Measurements from ENCODE around the gene YIF1B. TPM values are rescaled to one million over a fixed set of nuclear protein-coding genes. Genes with fewer than 3 reads are reported as not detected.

YIF1B gene
- total and polyA plus RNA-seq, 8 donors = 6.9 to 32.3 (median 14.3) TPM

DNA sequence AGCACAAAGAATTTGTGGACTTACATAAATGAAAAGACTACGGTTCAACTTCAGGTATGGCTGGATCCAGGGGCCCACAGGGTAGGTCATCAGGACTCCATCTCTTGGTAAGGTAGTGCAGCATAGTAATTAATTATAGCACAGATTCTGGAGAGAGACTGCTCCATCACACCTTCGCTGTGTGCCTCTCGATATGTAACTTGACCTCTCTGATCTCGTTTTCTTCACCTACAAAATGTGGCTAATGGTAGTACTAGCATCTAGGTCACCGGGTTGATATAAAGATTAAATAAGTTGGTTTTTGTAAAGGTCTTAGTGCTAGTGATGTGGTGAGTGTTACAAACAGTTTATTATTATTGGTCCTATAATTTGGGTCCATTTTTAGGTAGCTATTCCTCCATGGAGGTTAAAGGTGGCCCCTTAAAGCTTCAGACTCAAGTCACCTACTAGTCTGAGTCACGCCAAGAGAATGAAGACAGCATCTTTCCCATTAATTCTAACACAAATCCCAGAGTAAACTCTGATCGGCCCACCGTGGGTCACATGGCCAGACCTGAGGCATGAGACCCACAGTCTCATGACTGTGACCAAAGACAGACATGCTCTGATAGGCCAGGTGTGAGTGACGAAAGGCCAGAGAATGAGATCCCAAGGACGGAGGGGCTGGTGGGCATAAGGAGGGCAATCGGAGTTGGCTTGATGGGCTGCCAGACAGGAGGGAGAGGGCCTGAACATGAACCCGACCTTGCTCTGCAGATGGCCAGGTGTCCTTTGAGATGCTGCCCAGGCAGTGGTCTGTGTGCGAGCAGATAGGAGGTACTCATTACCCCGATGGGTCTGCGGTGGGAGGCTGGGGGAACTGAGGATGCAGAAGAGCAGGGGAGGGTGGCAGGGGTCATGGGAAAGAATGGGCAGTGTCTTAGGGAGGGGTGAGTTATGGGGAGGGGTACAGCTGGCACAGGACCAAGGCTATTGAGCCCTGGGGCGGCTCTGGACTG, 40.3 kb upstream of the YIF1B start:
- intact Hi-C loops (cut with DNase I) = no loop called here
- H3K27me3 ChIP-seq = peaks cover 0 to 12% (median 0%) of the 10 kb centered on the region in 4 donors
- TF ChIP-seq, protein P1, sequence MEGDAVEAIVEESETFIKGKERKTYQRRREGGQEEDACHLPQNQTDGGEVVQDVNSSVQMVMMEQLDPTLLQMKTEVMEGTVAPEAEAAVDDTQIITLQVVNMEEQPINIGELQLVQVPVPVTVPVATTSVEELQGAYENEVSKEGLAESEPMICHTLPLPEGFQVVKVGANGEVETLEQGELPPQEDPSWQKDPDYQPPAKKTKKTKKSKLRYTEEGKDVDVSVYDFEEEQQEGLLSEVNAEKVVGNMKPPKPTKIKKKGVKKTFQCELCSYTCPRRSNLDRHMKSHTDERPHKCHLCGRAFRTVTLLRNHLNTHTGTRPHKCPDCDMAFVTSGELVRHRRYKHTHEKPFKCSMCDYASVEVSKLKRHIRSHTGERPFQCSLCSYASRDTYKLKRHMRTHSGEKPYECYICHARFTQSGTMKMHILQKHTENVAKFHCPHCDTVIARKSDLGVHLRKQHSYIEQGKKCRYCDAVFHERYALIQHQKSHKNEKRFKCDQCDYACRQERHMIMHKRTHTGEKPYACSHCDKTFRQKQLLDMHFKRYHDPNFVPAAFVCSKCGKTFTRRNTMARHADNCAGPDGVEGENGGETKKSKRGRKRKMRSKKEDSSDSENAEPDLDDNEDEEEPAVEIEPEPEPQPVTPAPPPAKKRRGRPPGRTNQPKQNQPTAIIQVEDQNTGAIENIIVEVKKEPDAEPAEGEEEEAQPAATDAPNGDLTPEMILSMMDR (IDR thresholded peaks at IDR 0.05) = no peak

DNA sequence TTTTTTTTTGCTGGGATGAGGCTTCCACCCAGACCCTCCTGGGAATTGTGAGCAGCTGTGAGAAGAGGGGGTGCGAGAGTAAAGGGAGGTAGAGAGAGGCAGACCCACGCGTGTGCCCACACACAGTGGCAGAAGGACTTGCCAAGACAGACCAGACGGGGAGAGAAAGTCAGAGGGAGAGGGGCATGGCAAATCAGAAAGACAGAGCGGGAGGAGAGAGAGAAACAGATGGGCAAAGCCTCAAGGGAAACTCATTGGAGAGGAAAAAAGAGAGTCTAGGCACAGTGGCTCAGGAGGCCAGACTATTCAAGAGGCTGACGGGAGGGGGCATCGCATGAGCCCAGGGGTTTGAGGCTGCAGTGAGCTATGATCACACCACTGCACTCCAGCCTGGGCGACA, 36.9 kb upstream of the YIF1B start:
- WGBS, 2 donors = 65 to 67% methylated on average over 8 of the region's 8 CpGs
- TF ChIP-seq, protein P1 (IDR thresholded peaks at IDR 0.05) = no peak
- H3K4me3 ChIP-seq = no peak overlapping the region
- H3K27me3 ChIP-seq = no peaks in the 10 kb centered on the region
- intact Hi-C loops (cut with DNase I) = no loop called here
- H3K4me1 ChIP-seq = no peaks in the 10 kb centered on the region
- no peaks in the 10 kb centered on the region for H3K36me3 ChIP-seq
- H3K9me3 ChIP-seq = no peaks in the 10 kb centered on the region
- FAIRE-seq (no peak), DNase-seq (no peak), ATAC-seq (no peak)
- H3K27ac ChIP-seq = no peak overlapping the region

More for the DNA sequence above, 40.3 kb upstream of the YIF1B start:
- no peak for ATAC-seq
- Histone ChIP-seq H3K27ac (no peak overlapping the region), H3K4me3 (no peak overlapping the region), H3K9me3 (no peaks in the 10 kb centered on the region), H3K36me3 (no peaks in the 10 kb centered on the region), H3K4me1 (no peaks in the 10 kb centered on the region)
- DNase-seq = no peak
- FAIRE-seq = no peak
- WGBS, 2 donors = 52 to 54% methylated on average over 16 of the region's 16 CpGs

DNA sequence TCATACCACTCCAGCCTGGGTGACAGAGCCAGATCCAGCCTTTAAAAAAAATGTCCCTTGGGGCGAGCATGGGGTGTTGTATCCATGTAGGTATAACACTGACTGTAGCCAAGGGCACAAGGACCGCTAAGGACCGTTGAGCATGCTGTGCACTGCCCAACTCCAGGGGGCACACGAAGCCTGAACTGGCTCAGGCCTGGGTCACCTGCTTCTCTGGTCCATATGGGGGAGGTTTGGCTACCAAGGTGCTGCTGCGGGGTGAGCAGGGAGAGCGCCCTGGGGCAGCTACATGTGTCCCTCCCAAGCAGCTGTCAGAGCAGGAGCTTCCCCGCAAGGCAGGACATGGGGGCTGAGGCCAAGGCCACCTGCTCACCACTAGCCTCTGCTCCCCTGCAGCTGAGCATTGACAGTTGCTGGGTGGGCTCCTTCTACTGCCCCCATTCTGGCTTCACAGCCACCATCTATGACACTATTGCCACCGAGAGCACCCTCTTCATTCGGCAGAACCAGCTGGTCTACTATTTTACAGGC, 36.2 kb upstream of the YIF1B start:
- WGBS, 2 donors = 52 to 65% methylated on average over 9 of the region's 9 CpGs
- Histone ChIP-seq H3K36me3 (no peaks in the 10 kb centered on the region), H3K4me1 (no peaks in the 10 kb centered on the region), H3K4me3 (no peak overlapping the region), H3K27ac (no peak overlapping the region), H3K27me3 (no peaks in the 10 kb centered on the region), H3K9me3 (no peaks in the 10 kb centered on the region)
- TF ChIP-seq, protein P1 (IDR thresholded peaks at IDR 0.05) = no peak
- intact Hi-C loops (cut with DNase I) = no loop called here
- no peak for DNase-seq
- peak in 1 of 4 donors; percentile 9 for ATAC-seq
- FAIRE-seq = no peak

DNA sequence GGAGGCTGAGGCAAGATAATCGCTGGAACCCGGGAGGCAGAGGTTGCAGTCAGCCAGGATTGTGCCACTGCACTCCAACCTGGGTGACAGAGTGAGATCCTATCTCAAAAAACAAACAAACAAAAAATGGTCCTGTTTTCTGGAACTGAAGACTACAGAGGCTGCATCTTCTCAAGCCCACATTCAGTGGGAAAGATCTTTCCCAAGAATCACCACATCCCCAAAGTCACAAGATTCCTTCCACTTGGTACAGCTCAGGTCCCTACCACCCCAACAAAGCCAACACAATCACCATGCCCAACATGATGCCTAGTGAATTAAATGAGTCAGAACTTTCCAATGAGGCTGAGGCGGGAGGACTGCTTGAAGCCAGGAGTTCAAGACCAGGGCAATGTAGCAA, 35.1 kb upstream of the YIF1B start:
- no peak for ATAC-seq
- no peaks in the 10 kb centered on the region for H3K4me1 ChIP-seq
- H3K27ac ChIP-seq = no peak overlapping the region
- no peaks in the 10 kb centered on the region for H3K27me3 ChIP-seq
- intact Hi-C loops (cut with DNase I) = no loop called here
- no peak overlapping the region for H3K4me3 ChIP-seq
- TF ChIP-seq, protein P1 (IDR thresholded peaks at IDR 0.05) = no peak
- WGBS, 2 donors = 65 to 78% methylated on average over 3 of the region's 3 CpGs
- no peaks in the 10 kb centered on the region for H3K36me3 ChIP-seq
- no peak for DNase-seq
- no peaks in the 10 kb centered on the region for H3K9me3 ChIP-seq
- no peak for FAIRE-seq

DNA sequence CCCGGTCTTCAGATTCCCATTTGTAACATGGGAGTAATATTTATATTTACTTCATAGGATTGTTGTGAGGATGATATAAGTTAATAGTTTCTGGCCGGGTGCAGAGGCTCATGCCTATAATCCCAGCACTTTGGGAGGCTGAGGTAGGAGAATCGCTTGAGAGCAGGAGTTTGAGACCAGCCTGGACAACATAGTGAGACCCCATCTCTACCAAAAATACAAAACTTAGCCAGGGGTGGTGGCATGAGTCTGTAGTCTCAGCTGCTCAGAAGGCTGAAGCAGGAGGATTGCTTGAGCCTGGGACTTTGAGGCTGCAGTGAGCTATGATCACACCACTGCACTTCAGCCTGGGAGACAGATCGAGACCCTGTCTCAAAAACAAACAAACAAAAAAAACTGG, 31.1 kb upstream of the YIF1B start:
- FAIRE-seq (no peak), ATAC-seq (no peak), DNase-seq (no peak)
- intact Hi-C loops (cut with DNase I) = no loop called here
- no peaks in the 10 kb centered on the region for H3K36me3 ChIP-seq
- no peak overlapping the region for H3K4me3 ChIP-seq
- H3K27ac ChIP-seq = no peak overlapping the region
- no peaks in the 10 kb centered on the region for H3K4me1 ChIP-seq
- H3K9me3 ChIP-seq = no peaks in the 10 kb centered on the region
- TF ChIP-seq, protein P1 (IDR thresholded peaks at IDR 0.05) = no peak
- WGBS, 2 donors = 72 to 78% methylated on average over 4 of the region's 4 CpGs
- no peaks in the 10 kb centered on the region for H3K27me3 ChIP-seq

Data from pancreas (tissue), 10 donors.